ENCODE measurements around the gene ADCY2. TPM values are rescaled to one million over a fixed set of nuclear protein-coding genes. Genes with fewer than 3 reads are reported as not detected.

The ADCY2 gene
- total RNA-seq, 6 experiments from 2014 or later, result 0.93 TPM; not detected in 5

DNA sequence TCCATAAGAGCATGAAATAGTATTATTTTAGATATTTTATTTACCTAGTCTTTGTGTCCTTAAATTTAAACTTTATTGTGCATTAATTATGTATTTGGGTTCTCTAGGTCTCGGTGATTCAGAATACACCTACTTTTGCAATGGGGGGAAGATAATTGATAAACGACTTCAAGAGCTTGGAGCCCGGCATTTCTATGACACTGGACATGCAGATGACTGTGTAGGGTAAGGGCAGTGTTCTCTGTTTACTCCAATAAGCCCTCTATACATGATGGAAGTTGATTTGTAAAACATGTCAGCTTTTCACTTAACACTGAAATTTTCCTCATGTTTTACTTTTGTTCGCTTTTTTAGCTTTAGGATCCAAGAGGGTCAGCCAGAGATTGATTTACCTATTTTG lies 479.2 kb downstream of the ADCY2 start:
- TF ChIP-seq POLR2A (IDR thresholded peaks at IDR 0.05) (no peak), CTCF (IDR thresholded peaks at IDR 0.05) (no peak)
- Histone ChIP-seq H3K36me3 (peaks cover 0 to 23% (median 4%) of the 10 kb centered on the region in 4 donors), H3K9me3 (no peaks in the 10 kb centered on the region), H3K27ac (no peak overlapping the region), H3K4me3 (no peak overlapping the region), H3K27me3 (no peaks in the 10 kb centered on the region), H3K4me1 (peaks cover 0 to 41% (median 18%) of the 10 kb centered on the region in 4 donors)
- intact Hi-C loops (cut with DNase I), result no loop called here
- WGBS (ENCODE audit: insufficient coverage, low coverage, low lambda C conversion rate, missing lambda C conversion rate), result 94% methylated on average over 4 of the region's 4 CpGs
- DNase-seq (no peak), ATAC-seq (no peak)

DNA sequence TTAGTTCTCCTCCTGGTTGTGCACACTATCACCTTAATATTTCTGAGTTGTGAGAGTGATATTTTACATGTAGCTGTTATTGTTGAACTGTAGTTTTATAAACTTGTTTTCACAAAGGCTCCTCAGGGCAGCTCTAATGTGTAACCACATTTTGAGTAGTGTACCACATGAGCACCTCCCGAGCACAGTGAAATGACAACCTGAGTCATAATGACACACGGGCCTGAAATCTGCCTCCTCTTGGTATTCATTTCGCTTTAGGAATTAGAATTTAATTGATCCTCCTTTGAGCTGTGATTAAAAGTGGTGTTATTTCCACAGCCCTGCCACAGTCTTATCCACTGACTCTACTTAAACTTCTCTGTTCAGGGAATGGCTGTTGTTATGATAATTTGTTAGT lies 480.9 kb downstream of the ADCY2 start:
- WGBS (ENCODE audit: insufficient coverage, low coverage, low lambda C conversion rate, missing lambda C conversion rate), result 71% methylated on average over 3 of the region's 3 CpGs

DNA sequence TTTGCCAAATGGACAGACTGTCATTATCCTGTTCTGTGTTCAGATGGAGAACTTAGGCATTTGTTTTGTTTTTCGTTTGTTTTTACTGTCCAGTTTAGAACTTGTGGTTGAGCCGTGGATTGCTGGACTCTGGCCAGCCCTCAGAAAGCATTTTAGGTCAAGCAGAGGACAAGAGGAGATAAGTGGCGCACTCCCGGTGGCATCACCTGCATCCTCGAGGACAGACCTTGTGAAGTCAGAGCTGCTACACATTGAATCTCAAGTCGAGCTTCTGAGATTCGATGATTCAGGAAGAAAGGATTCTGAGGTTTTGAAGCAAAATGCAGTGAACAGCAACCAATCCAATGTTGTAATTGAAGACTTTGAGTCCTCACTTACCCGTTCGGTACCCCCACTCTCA lies 481.9 kb downstream of the ADCY2 start:
- WGBS (ENCODE audit: insufficient coverage, low coverage, low lambda C conversion rate, missing lambda C conversion rate), result 18% methylated on average over 9 of the region's 9 CpGs
- peak; percentile 50 to 67 (median 59) for ATAC-seq

More for the DNA sequence above, 480.9 kb downstream of the ADCY2 start:
- H3K27me3 ChIP-seq, result no peaks in the 10 kb centered on the region
- no peak overlapping the region for H3K27ac ChIP-seq
- intact Hi-C loops (cut with DNase I), result no loop called here
- H3K36me3 ChIP-seq, result peaks cover 0 to 26% (median 4%) of the 10 kb centered on the region in 4 donors
- no peaks in the 10 kb centered on the region for H3K9me3 ChIP-seq
- H3K4me3 ChIP-seq, result no peak overlapping the region
- peaks cover 0 to 30% (median 14%) of the 10 kb centered on the region in 4 donors for H3K4me1 ChIP-seq
- no peak for DNase-seq
- TF ChIP-seq CTCF (IDR thresholded peaks at IDR 0.05), result no peak
- TF ChIP-seq POLR2A (IDR thresholded peaks at IDR 0.05), result no peak
- peak in 1 of 4 donors; percentile 23 for ATAC-seq

DNA sequence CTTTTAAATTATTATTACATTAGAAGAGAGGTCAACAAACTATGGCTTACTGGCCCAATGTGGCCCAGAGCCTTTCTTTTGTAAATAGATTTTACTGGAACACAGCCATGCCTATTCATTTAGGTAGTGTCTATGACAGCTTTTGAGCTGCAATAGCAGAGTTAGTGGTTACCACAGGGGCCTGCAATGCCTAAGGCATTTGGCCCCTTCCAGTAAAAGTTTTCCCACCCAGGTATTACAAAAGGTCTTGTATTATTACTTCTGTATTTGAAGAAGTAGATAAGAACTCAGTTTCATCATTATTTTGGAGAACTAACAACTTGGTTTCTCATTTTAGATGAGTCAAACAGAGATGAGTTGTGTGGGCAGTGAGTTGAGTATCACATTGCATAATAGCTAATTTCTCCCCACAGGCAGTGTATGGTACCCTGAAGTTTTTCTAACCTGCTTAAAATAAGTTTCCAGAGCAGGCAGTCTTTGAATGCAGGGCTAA lies 482.5 kb downstream of the ADCY2 start:
- intact Hi-C loops (cut with DNase I), result no loop called here
- peaks cover 0 to 30% (median 14%) of the 10 kb centered on the region in 4 donors for H3K4me1 ChIP-seq
- TF ChIP-seq POLR2A (IDR thresholded peaks at IDR 0.05), result no peak
- TF ChIP-seq CTCF (IDR thresholded peaks at IDR 0.05), result no peak
- peaks cover 0 to 40% (median 4%) of the 10 kb centered on the region in 4 donors for H3K36me3 ChIP-seq
- no peaks in the 10 kb centered on the region for H3K27me3 ChIP-seq
- peak overlapping the region in 1 of 3 donors; percentile 6 for H3K4me3 ChIP-seq
- peak overlapping the region; percentile 41 to 63 (median 42) for H3K27ac ChIP-seq
- ATAC-seq, result peak; percentile 79 to 83 (median 81)
- H3K9me3 ChIP-seq, result no peaks in the 10 kb centered on the region
- peak in 1 of 3 donors; percentile 50 for DNase-seq

More for the DNA sequence above, 481.9 kb downstream of the ADCY2 start:
- no peak overlapping the region for H3K4me3 ChIP-seq
- H3K27me3 ChIP-seq, result no peaks in the 10 kb centered on the region
- H3K9me3 ChIP-seq, result no peaks in the 10 kb centered on the region
- peak; percentile 60 to 79 (median 64) for DNase-seq
- H3K4me1 ChIP-seq, result peaks cover 0 to 30% (median 14%) of the 10 kb centered on the region in 4 donors
- intact Hi-C loops (cut with DNase I), result no loop called here
- H3K36me3 ChIP-seq, result peaks cover 0 to 35% (median 4%) of the 10 kb centered on the region in 4 donors
- H3K27ac ChIP-seq, result peak overlapping the region; percentile 3 to 63 (median 42)
- TF ChIP-seq POLR2A (IDR thresholded peaks at IDR 0.05), result no peak
- TF ChIP-seq CTCF (IDR thresholded peaks at IDR 0.05), result no peak

All from right lobe of liver (tissue), 6 donors.